ENCODE measurements around the gene PSME3IP1. TPM values are rescaled to one million over a fixed set of nuclear protein-coding genes. Genes with fewer than 3 reads are reported as not detected.

Gene PSME3IP1, protein sequence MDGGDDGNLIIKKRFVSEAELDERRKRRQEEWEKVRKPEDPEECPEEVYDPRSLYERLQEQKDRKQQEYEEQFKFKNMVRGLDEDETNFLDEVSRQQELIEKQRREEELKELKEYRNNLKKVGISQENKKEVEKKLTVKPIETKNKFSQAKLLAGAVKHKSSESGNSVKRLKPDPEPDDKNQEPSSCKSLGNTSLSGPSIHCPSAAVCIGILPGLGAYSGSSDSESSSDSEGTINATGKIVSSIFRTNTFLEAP
- 56.3 TPM for total RNA-seq
- long read RNA-seq, transcript FAM192A-201 (7 exons, 2,848 nt), result major isoform, 15 of 45 reads
- long read RNA-seq, partial matches to known transcripts, result 6 of 45 reads
- long read RNA-seq, other reads (novel, unspliced or antisense), result 23 of 45 reads

GRCh38 chr16:57185945-57186871 is at the start of gene PSME3IP1, which contains the start of gene RSPRY1:
PSME3IP1 (minus strand) TSS chr16:57186039; CDS start chr16:57173854, 12,185 bp downstream.
RSPRY1 (plus strand) TSS chr16:57186329; CDS start chr16:57204659, 18,330 bp downstream.
- intact Hi-C loops (cut with micrococcal nuclease), result no loop called here
- H3K4me1 ChIP-seq, result peaks cover 64% of the 10 kb centered on the region
- H3K9me3 ChIP-seq (replicated peaks), result no peaks in the 10 kb centered on the region

DNA sequence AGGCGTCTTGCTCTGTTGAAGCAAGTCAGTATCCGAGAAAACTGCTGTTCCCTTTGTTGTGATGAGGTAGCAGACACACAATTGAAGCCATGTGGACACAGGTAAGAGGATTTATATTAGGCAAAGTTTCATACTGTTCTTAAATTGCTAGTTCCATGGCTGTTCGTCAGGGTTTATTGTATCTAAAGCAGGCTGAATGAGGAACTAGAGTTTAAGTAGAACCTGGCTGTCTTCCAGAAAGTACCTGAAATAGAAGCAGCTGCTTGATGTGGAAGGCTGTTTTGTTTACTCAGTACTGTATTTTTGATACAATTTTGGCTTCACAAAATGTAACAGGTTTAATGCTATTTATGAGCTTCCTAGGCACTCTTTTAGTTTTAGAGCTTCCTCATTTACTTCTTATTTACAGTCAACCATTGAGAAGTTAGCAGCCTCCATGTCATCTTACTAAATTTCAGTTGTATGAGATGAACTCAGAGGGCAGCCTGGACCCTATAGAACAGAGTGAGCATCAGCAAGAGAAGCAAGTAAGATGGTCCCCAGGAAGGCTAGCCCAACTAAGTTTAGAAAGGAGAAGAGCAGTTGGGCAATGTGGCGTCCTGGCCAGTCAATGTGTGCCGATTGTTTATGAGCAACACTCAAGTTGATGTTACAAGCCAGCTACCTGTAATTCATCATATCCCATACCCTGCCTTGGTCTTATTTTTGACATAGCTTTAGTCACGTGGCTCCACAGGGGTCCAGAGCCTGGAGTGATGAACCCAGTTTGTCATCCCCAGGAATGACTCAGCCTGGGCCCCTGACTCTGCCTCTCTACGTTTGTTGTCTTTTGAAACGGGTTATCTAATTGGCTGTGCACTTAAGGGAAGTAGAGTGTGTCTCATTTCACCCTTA is 49.5 kb upstream of the PSME3IP1 start:
- intact Hi-C loops (cut with micrococcal nuclease), result no loop called here
- Histone ChIP-seq H3K36me3 (peaks cover 97% of the 10 kb centered on the region), H3K27ac (replicated peaks) (peak overlapping the region; percentile 87), H3K9me3 (replicated peaks) (no peaks in the 10 kb centered on the region), H3K4me3 (no peak overlapping the region), H3K4me1 (peaks cover 36% of the 10 kb centered on the region), H3K27me3 (ENCODE audit: low read depth) (no peaks in the 10 kb centered on the region)
- TF ChIP-seq, protein P1, sequence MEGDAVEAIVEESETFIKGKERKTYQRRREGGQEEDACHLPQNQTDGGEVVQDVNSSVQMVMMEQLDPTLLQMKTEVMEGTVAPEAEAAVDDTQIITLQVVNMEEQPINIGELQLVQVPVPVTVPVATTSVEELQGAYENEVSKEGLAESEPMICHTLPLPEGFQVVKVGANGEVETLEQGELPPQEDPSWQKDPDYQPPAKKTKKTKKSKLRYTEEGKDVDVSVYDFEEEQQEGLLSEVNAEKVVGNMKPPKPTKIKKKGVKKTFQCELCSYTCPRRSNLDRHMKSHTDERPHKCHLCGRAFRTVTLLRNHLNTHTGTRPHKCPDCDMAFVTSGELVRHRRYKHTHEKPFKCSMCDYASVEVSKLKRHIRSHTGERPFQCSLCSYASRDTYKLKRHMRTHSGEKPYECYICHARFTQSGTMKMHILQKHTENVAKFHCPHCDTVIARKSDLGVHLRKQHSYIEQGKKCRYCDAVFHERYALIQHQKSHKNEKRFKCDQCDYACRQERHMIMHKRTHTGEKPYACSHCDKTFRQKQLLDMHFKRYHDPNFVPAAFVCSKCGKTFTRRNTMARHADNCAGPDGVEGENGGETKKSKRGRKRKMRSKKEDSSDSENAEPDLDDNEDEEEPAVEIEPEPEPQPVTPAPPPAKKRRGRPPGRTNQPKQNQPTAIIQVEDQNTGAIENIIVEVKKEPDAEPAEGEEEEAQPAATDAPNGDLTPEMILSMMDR (IDR thresholded peaks at IDR 0.05; ENCODE audit: borderline replicate concordance), result no peak
- DNase-seq, result no peak

More at GRCh38 chr16:57185945-57186871, at the start of gene PSME3IP1, which contains the start of gene RSPRY1:
- DNase-seq, result peak; percentile 96
- TF ChIP-seq, protein P1 (IDR thresholded peaks at IDR 0.05; ENCODE audit: borderline replicate concordance), result no peak
- H3K4me3 ChIP-seq, result peak within 1 kb of the TSS; percentile 97
- no peaks in the 10 kb centered on the region for H3K27me3 ChIP-seq (ENCODE audit: low read depth)
- no peaks in the 10 kb centered on the region for H3K36me3 ChIP-seq
- peak within 1 kb of the TSS; percentile 95 for H3K27ac ChIP-seq (replicated peaks)

GRCh38 chr16:57234707-57235092 is 48.9 kb upstream of the PSME3IP1 start:
- intact Hi-C loops (cut with micrococcal nuclease), result no loop called here

GRCh38 chr16:57233944-57234706 is 48.3 kb upstream of the PSME3IP1 start:
- H3K27ac ChIP-seq (replicated peaks), result peak overlapping the region; percentile 87
- no peak for DNase-seq
- TF ChIP-seq, protein P1 (IDR thresholded peaks at IDR 0.05; ENCODE audit: borderline replicate concordance), result no peak
- no peaks in the 10 kb centered on the region for H3K9me3 ChIP-seq (replicated peaks)
- H3K36me3 ChIP-seq, result peaks cover 96% of the 10 kb centered on the region
- intact Hi-C loops (cut with micrococcal nuclease), result no loop called here
- no peaks in the 10 kb centered on the region for H3K27me3 ChIP-seq (ENCODE audit: low read depth)
- H3K4me3 ChIP-seq, result peak overlapping the region; percentile 3
- H3K4me1 ChIP-seq, result peaks cover 36% of the 10 kb centered on the region

More at GRCh38 chr16:57234707-57235092, 48.9 kb upstream of the PSME3IP1 start:
- H3K36me3 ChIP-seq, result peaks cover 97% of the 10 kb centered on the region
- no peak for DNase-seq
- peaks cover 36% of the 10 kb centered on the region for H3K4me1 ChIP-seq
- peak overlapping the region; percentile 87 for H3K27ac ChIP-seq (replicated peaks)
- no peaks in the 10 kb centered on the region for H3K9me3 ChIP-seq (replicated peaks)
- H3K4me3 ChIP-seq, result no peak overlapping the region
- TF ChIP-seq, protein P1 (IDR thresholded peaks at IDR 0.05; ENCODE audit: borderline replicate concordance), result no peak
- no peaks in the 10 kb centered on the region for H3K27me3 ChIP-seq (ENCODE audit: low read depth)
